Cerebellar cortex (tissue), 1 donor: ENCODE measurements around the gene MAML3.

Source experiments
- DNase-seq: peaks from one replicate; pipeline ENCODE4 v3.0.0-alpha.2; 2015; ENCODE audit warnings: low spot score

The MAML3 gene

GRCh38 chr4:139753686-139754085 is 400.3 kb downstream of the MAML3 start:
- DNase-seq, result no peak

- DNase-seq, result no peak
Measured at GRCh38 chr4:139749835-139750498, 404.0 kb downstream of the MAML3 start.

- no peak for DNase-seq
Measured at GRCh38 chr4:139749338-139749737, 404.6 kb downstream of the MAML3 start.

- DNase-seq, result no peak
Measured at GRCh38 chr4:139746431-139747171, 407.4 kb downstream of the MAML3 start.

- no peak for DNase-seq
Measured at GRCh38 chr4:139745111-139745639, 408.8 kb downstream of the MAML3 start.

- no peak for DNase-seq
Measured at GRCh38 chr4:139744232-139744631, 409.8 kb downstream of the MAML3 start.

GRCh38 chr4:139743027-139743426 is 411.0 kb downstream of the MAML3 start:
- DNase-seq, result no peak

- peak; percentile 96 for DNase-seq
Measured at GRCh38 chr4:139740531-139741041, 413.4 kb downstream of the MAML3 start.

GRCh38 chr4:139740121-139740520 is 413.9 kb downstream of the MAML3 start:
- DNase-seq, result no peak

GRCh38 chr4:139738846-139739613 is 415.0 kb downstream of the MAML3 start:
- no peak for DNase-seq

- DNase-seq, result no peak
Measured at GRCh38 chr4:139736661-139737060, 417.3 kb downstream of the MAML3 start.

- DNase-seq, result no peak
Measured at GRCh38 chr4:139736274-139736660, 417.7 kb downstream of the MAML3 start.

- peak; percentile 31 for DNase-seq
Measured at GRCh38 chr4:139735381-139736273, 418.4 kb downstream of the MAML3 start.

GRCh38 chr4:139734875-139735380 is 419.1 kb downstream of the MAML3 start:
- DNase-seq, result peak; percentile 97

- peak; percentile 53 for DNase-seq
Measured at GRCh38 chr4:139734201-139734874, 419.6 kb downstream of the MAML3 start.

- no peak for DNase-seq
Measured at GRCh38 chr4:139732991-139733570, 420.9 kb downstream of the MAML3 start.

- no peak for DNase-seq
Measured at GRCh38 chr4:139728840-139729239, 425.1 kb downstream of the MAML3 start.

- DNase-seq, result no peak
Measured at GRCh38 chr4:139728146-139728545, 425.8 kb downstream of the MAML3 start.

- no peak for DNase-seq
Measured at GRCh38 chr4:139726615-139727014, 427.4 kb downstream of the MAML3 start.

GRCh38 chr4:139725236-139725635 is 428.7 kb downstream of the MAML3 start:
- no peak for DNase-seq
